ENCODE results near the gene TIMM21.

Gene TIMM21

DNA sequence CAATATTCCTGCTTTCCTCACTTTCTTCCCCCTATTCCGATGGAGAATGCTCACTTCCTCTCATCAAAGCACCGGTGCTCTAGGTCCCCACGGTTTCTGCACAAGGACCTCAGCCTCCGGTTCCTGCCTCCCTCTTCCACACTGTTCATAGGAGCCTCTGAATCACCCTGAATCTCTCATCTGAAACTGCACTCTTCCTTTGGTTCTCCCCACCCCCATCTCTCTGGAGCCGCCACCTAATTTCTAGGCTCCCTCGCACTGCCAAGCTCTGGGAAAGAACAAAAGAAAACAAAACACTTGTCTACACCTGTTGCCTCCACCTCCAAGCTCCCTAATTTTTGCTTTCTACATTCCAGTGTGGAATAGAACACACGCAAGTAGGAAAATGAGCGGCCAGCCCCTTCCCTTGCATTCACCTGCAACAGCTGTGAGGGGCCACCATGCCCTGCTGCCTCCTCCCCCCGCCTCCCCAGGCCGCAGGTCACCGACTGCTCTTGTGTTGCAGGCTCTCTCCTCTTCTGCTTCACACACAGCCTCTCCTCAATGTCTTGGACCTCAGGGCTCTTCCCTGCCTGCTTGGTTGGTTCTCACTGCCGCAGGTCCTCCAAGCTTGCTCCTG, 10.3 kb upstream of the TIMM21 start:
- Histone ChIP-seq H3K27ac (ENCODE audit: poor library complexity, severe bottlenecking) (no peak overlapping the region), H3K9me3 (ENCODE audit: severe bottlenecking) (no peaks in the 10 kb centered on the region), H3K4me1 (ENCODE audit: insufficient read depth, poor library complexity, severe bottlenecking) (peaks cover 11% of the 10 kb centered on the region), H3K4me3 (ENCODE audit: severe bottlenecking) (no peak overlapping the region), H3K27me3 (ENCODE audit: insufficient read depth, poor library complexity, severe bottlenecking) (no peaks in the 10 kb centered on the region), H3K36me3 (ENCODE audit: low read depth) (no peaks in the 10 kb centered on the region)
- DNase-seq (ENCODE audit: low spot score) (no peak), ATAC-seq (ENCODE audit: low read depth) (no peak)
- TF ChIP-seq, protein P1, sequence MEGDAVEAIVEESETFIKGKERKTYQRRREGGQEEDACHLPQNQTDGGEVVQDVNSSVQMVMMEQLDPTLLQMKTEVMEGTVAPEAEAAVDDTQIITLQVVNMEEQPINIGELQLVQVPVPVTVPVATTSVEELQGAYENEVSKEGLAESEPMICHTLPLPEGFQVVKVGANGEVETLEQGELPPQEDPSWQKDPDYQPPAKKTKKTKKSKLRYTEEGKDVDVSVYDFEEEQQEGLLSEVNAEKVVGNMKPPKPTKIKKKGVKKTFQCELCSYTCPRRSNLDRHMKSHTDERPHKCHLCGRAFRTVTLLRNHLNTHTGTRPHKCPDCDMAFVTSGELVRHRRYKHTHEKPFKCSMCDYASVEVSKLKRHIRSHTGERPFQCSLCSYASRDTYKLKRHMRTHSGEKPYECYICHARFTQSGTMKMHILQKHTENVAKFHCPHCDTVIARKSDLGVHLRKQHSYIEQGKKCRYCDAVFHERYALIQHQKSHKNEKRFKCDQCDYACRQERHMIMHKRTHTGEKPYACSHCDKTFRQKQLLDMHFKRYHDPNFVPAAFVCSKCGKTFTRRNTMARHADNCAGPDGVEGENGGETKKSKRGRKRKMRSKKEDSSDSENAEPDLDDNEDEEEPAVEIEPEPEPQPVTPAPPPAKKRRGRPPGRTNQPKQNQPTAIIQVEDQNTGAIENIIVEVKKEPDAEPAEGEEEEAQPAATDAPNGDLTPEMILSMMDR (IDR thresholded peaks at IDR 0.05; ENCODE audit: poor library complexity, severe bottlenecking), result no peak

GRCh38 chr18:74139411-74139810, 8.9 kb upstream of the TIMM21 start:
- no peak for DNase-seq (ENCODE audit: low spot score)
- Histone ChIP-seq H3K4me3 (ENCODE audit: severe bottlenecking) (no peak overlapping the region), H3K27me3 (ENCODE audit: insufficient read depth, poor library complexity, severe bottlenecking) (no peaks in the 10 kb centered on the region), H3K27ac (ENCODE audit: poor library complexity, severe bottlenecking) (no peak overlapping the region), H3K9me3 (ENCODE audit: severe bottlenecking) (no peaks in the 10 kb centered on the region), H3K36me3 (ENCODE audit: low read depth) (no peaks in the 10 kb centered on the region), H3K4me1 (ENCODE audit: insufficient read depth, poor library complexity, severe bottlenecking) (peaks cover 11% of the 10 kb centered on the region)
- ATAC-seq (ENCODE audit: low read depth), result no peak
- TF ChIP-seq, protein P1 (IDR thresholded peaks at IDR 0.05; ENCODE audit: poor library complexity, severe bottlenecking), result no peak

GRCh38 chr18:74139888-74140287, 8.4 kb upstream of the TIMM21 start:
- TF ChIP-seq, protein P1 (IDR thresholded peaks at IDR 0.05; ENCODE audit: poor library complexity, severe bottlenecking), result no peak
- Histone ChIP-seq H3K4me3 (ENCODE audit: severe bottlenecking) (no peak overlapping the region), H3K36me3 (ENCODE audit: low read depth) (no peaks in the 10 kb centered on the region), H3K4me1 (ENCODE audit: insufficient read depth, poor library complexity, severe bottlenecking) (peaks cover 11% of the 10 kb centered on the region), H3K27ac (ENCODE audit: poor library complexity, severe bottlenecking) (no peak overlapping the region), H3K27me3 (ENCODE audit: insufficient read depth, poor library complexity, severe bottlenecking) (no peaks in the 10 kb centered on the region), H3K9me3 (ENCODE audit: severe bottlenecking) (no peaks in the 10 kb centered on the region)
- DNase-seq (ENCODE audit: low spot score) (no peak), ATAC-seq (ENCODE audit: low read depth) (peak; percentile 66; the same call in 2 of the 3 replicates)

DNA sequence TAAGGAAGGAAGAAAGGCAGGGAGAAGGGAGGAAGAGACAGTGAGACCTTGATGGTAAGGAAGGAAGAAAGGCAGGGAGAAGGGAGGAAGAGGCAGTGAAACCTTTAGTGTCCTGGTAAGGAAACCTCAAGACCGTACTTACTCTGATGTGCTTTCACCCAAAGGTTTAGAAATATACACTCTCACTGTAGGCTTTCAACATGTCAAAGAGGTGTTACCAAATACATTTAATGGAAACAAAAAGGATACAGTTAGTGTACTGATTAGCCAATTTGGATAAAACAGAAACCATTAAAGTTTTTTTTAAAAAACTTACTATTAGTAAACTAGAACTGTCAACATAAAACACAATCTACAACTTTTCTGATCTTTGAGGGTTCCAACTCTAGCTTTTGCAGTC, 7.7 kb upstream of the TIMM21 start:
- H3K36me3 ChIP-seq (ENCODE audit: low read depth), result no peaks in the 10 kb centered on the region
- ATAC-seq (ENCODE audit: low read depth), result no peak
- H3K27me3 ChIP-seq (ENCODE audit: insufficient read depth, poor library complexity, severe bottlenecking), result no peaks in the 10 kb centered on the region
- H3K4me3 ChIP-seq (ENCODE audit: severe bottlenecking), result no peak overlapping the region
- H3K9me3 ChIP-seq (ENCODE audit: severe bottlenecking), result no peaks in the 10 kb centered on the region
- DNase-seq (ENCODE audit: low spot score), result no peak
- H3K4me1 ChIP-seq (ENCODE audit: insufficient read depth, poor library complexity, severe bottlenecking), result peaks cover 11% of the 10 kb centered on the region
- no peak overlapping the region for H3K27ac ChIP-seq (ENCODE audit: poor library complexity, severe bottlenecking)
- TF ChIP-seq, protein P1 (IDR thresholded peaks at IDR 0.05; ENCODE audit: poor library complexity, severe bottlenecking), result no peak

DNA sequence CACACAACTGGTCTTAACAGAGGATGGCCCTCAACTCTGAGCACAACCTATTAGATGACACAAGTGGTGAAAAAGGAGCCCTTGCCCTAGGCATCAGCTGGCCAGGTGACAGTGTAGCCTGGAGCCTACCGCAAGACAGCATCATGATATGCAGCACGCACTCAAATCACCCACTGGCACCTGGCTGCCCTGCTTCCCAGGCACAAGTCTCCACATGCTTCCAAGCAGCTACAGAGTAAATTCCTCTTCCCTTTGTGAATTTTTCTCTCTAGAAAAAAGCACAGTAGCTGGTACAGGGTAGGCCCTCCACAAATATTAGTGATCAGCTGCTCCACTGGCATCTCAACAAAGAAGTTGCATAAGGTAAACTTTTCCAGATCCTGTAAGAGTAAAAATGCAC, 6.7 kb upstream of the TIMM21 start:
- Histone ChIP-seq H3K36me3 (ENCODE audit: low read depth) (no peaks in the 10 kb centered on the region), H3K4me3 (ENCODE audit: severe bottlenecking) (no peak overlapping the region), H3K4me1 (ENCODE audit: insufficient read depth, poor library complexity, severe bottlenecking) (peaks cover 11% of the 10 kb centered on the region), H3K9me3 (ENCODE audit: severe bottlenecking) (no peaks in the 10 kb centered on the region), H3K27ac (ENCODE audit: poor library complexity, severe bottlenecking) (peak overlapping the region; percentile 19), H3K27me3 (ENCODE audit: insufficient read depth, poor library complexity, severe bottlenecking) (no peaks in the 10 kb centered on the region)
- DNase-seq (ENCODE audit: low spot score), result no peak
- TF ChIP-seq, protein P1 (IDR thresholded peaks at IDR 0.05; ENCODE audit: poor library complexity, severe bottlenecking), result no peak
- ATAC-seq (ENCODE audit: low read depth), result peak; percentile 73
